GM12878 (cell line): ENCODE data around the gene NDOR1. TPM values are rescaled to one million over a fixed set of nuclear protein-coding genes. Genes with fewer than 3 reads are reported as not detected.

Experiments used
- ATAC-seq: fragments of 200-7000 bp; cut with Tn5 transposase; 3 replicates; pipeline ENCODE4 v1.9.1; 2020; ENCODE audit warnings: mild to moderate bottlenecking, moderate library complexity
- BruUV-seq: library from RNA; stranded (reverse); fragments of 400-500 nt; replicated peaks from 2 replicates; lab custom pipeline; 2021; lab: Mats Ljungman, UMichigan
- CTCF ChIA-PET: fragments of 300-600 bp; sonication (Branson Sonifier 250); formaldehyde crosslinking; extraction: SDS; loops from one replicate; lab custom pipeline; 2021; ENCODE audit warnings: inconsistent platforms; lab: Yijun Ruan, JAX
- POLR2A ChIA-PET: fragments of 350-600 bp; formaldehyde crosslinking; extraction: SDS; loops from one replicate; lab custom pipeline; 2021; ENCODE audit warnings: inconsistent platforms; lab: Charles Lee
- RAD21 ChIA-PET: fragments of 300-600 bp; sonication (Branson Sonifier 250); formaldehyde crosslinking; loops from one replicate; lab custom pipeline; 2023; ENCODE audit warnings: antibody characterized with exemption; ENCODE audit not compliant: unreplicated experiment; lab: Charles Lee
- SMC1A ChIA-PET: fragments of 300-600 bp; sonication (Branson Sonifier 250); formaldehyde crosslinking; loops from one replicate; lab custom pipeline; 2023; ENCODE audit not compliant: unreplicated experiment, uncharacterized antibody; lab: Charles Lee
- DNase-seq: peaks from one replicate; pipeline ENCODE4 v3.0.0-alpha.2; 2011; ENCODE audit warnings: low read depth, low spot score
- FAIRE-seq: peaks from 3 replicates; lab custom pipeline; 2011; peaks lifted over from hg19 to GRCh38; lab: Jason Lieb, UNC
- H2AFZ ChIP-seq: 2 replicates; pipeline ENCODE4 v1.6.0; 2011; ENCODE audit warnings: low read depth, low read length, control low read depth; ENCODE audit not compliant: control insufficient read depth
- H3K27ac ChIP-seq: 2 replicates; pipeline ENCODE4 v1.5.1; 2011; ENCODE audit warnings: control low read depth; ENCODE audit not compliant: control insufficient read depth, insufficient read depth
- H3K27me3 ChIP-seq, 2 experiments: replicated peaks in 1 of 2; 2 replicates each; pipeline versions ENCODE4 v1.6.0 to v1.6.1; 2011; ENCODE audit warnings: low read length in 1 of 2; ENCODE audit not compliant: control insufficient read depth in 2 of 2, insufficient read depth in 2 of 2
- H3K36me3 ChIP-seq, 2 experiments: 2 replicates each; pipeline ENCODE4 v1.5.1; 2011; ENCODE audit warnings: low read length in 1 of 2; ENCODE audit not compliant: control insufficient read depth in 2 of 2, insufficient read depth in 2 of 2
- H3K4me1 ChIP-seq: 2 replicates; pipeline ENCODE4 v1.6.1; 2011; ENCODE audit warnings: mild to moderate bottlenecking, low read length, moderate library complexity, mixed read lengths; ENCODE audit not compliant: control insufficient read depth, insufficient read depth
- H3K4me2 ChIP-seq: 2 replicates; pipeline ENCODE4 v1.6.0; 2011; ENCODE audit warnings: control low read depth; ENCODE audit not compliant: control insufficient read depth, insufficient read depth
- H3K4me3 ChIP-seq: fragments of 200-600 bp; sonication (generic); 2 replicates; pipeline ENCODE4 v1.5.1; 2016
- H3K79me2 ChIP-seq: 2 replicates; pipeline ENCODE4 v1.6.0; 2011; ENCODE audit warnings: low read length; ENCODE audit not compliant: control insufficient read depth, insufficient read depth
- H3K9ac ChIP-seq: 2 replicates; pipeline ENCODE4 v1.8.0; 2011; ENCODE audit warnings: low read length, control low read depth, mixed read lengths; ENCODE audit not compliant: control insufficient read depth, insufficient read depth
- H3K9me3 ChIP-seq: replicated peaks from 3 replicates; pipeline ENCODE4 v1.5.1; 2011; ENCODE audit warnings: mild to moderate bottlenecking, low read length; ENCODE audit not compliant: control insufficient read depth, insufficient read depth
- H4K20me1 ChIP-seq: 2 replicates; pipeline ENCODE4 v1.6.0; 2011; ENCODE audit not compliant: control insufficient read depth, insufficient read depth
- ATF3 ChIP-seq: IDR thresholded peaks from 2 replicates; pipeline ENCODE4 v1.6.1; 2011; ENCODE audit warnings: low read depth, mild to moderate bottlenecking, low read length, moderate library complexity, borderline replicate concordance; ENCODE audit errors: extremely low read depth
- CREB1 ChIP-seq: IDR thresholded peaks from 2 replicates; pipeline ENCODE4 v1.6.1; 2012; ENCODE audit warnings: low read depth, mild to moderate bottlenecking, inconsistent platforms
- CTCF ChIP-seq, 3 experiments: IDR thresholded peaks in 2 of 3; conservative IDR thresholded peaks in 1 of 3; 2 replicates each; pipeline ENCODE4 v1.5.1; 2011; ENCODE audit warnings: low read depth in 3 of 3, low read length in 3 of 3, mild to moderate bottlenecking in 3 of 3, control low read depth in 2 of 3, moderate library complexity in 2 of 3, inconsistent platforms in 1 of 3, mixed read lengths in 1 of 3; ENCODE audit not compliant: control insufficient read depth in 2 of 3, insufficient read depth in 1 of 3; ENCODE audit errors: extremely low read depth in 1 of 3
- EZH2 ChIP-seq: IDR thresholded peaks from 2 replicates; pipeline ENCODE4 v1.6.1; 2012; ENCODE audit warnings: low read depth, mild to moderate bottlenecking, control low read depth, inconsistent platforms, low read length, borderline replicate concordance; ENCODE audit not compliant: control insufficient read depth
- KAT2A ChIP-seq: conservative IDR thresholded peaks from 2 replicates; pipeline ENCODE4 v1.6.1; 2011; ENCODE audit warnings: low read depth, low read length; ENCODE audit not compliant: control insufficient read depth
- NBN ChIP-seq: fragments of 450-650 bp; IDR thresholded peaks from 2 replicates; pipeline ENCODE4 v1.6.1; 2016
- NFYB ChIP-seq: IDR thresholded peaks from 2 replicates; pipeline ENCODE4 v1.6.1; 2011; ENCODE audit warnings: low read depth, mild to moderate bottlenecking, low read length, improper control_type of control experiment, moderate library complexity; ENCODE audit not compliant: insufficient read depth
- SP1 ChIP-seq: IDR thresholded peaks from one replicate; pipeline ENCODE4 v1.6.1; 2011; ENCODE audit warnings: low read depth, low read length
- WGBS: methylation state at CpG from one replicate; pipeline ENCODE4 v1.1.6; 2016; ENCODE audit warnings: low lambda C conversion rate; ENCODE audit not compliant: insufficient replicate concordance, insufficient coverage; ENCODE audit errors: missing lambda C conversion rate; 5-methylcytosine and 5-hydroxymethylcytosine counted together
- in situ Hi-C: fragments of 300-500 bp; cut with MboI; formaldehyde crosslinking; loops from 9 replicates; pipeline ENCODE4 v1.14.3; 2018; ENCODE audit warnings: mixed read lengths
- intact Hi-C: fragments of 100-400 bp; cut with micrococcal nuclease; formaldehyde crosslinking; loops from one replicate; pipeline ENCODE4 v1.14.2; 2022; ENCODE audit not compliant: unreplicated experiment
- polyA plus RNA-seq, 11 experiments: library from polyadenylated mRNA; depleted of rRNA in 4 of 11; unstranded in 6 of 11; stranded (reverse) in 5 of 11; fragments of >200 nt; fragmentation: Nextera tagmentation in 4 of 11; fragmentation: Illumina TruSeq in 1 of 11; extraction: Ambion mirVana in 4 of 11; extraction: Trizol in 1 of 11; gene quantifications; 1 replicate in 1 of 11; 2 replicates in 10 of 11; pipeline versions ENCODE4 v1.2.1 to v1.2.3, GENCODE V29; 2011 to 2016; ENCODE audit warnings: inconsistent platforms in 2 of 11, missing spikeins in 2 of 11, low read depth in 1 of 11
- total RNA-seq, 4 experiments: library from RNA; depleted of rRNA in 3 of 4; stranded (reverse); fragments of >200 nt in 3 of 4; fragmentation: Illumina TruSeq in 1 of 4; extraction: Trizol in 1 of 4; gene quantifications; 2 replicates each; pipeline versions ENCODE4 v1.2.1 to v1.2.3, GENCODE V29; 2013 to 2021
- TF ChIP-seq, protein P1 (sequence below): fragments of 150-350 bp; IDR thresholded peaks from 2 replicates; pipeline ENCODE4 v1.6.1; 2016; ENCODE audit warnings: low read depth, low read length
- TF ChIP-seq, protein P2 (sequence below): fragments of 150-350 bp; IDR thresholded peaks from 2 replicates; pipeline ENCODE4 v1.6.1; 2014; ENCODE audit warnings: mild to moderate bottlenecking, low read depth, low read length
- TF ChIP-seq, protein P3 (sequence below): fragments of 450-650 bp; formaldehyde crosslinking; IDR thresholded peaks from 2 replicates; pipeline ENCODE4 v1.4.0; 2020; ENCODE audit warnings: mild to moderate bottlenecking, moderate library complexity

The NDOR1 gene
- total and polyA plus RNA-seq, 10 of the 15 experiments (the other 5 are each of a cell fraction or from before 2014, with no cell fraction given): 0.04 to 32.9 (median 11.1) TPM

GRCh38 chr9:137191691-137192447 lies 13.6 kb upstream of the NDOR1 start:
- H3K4me1 ChIP-seq: peaks cover 16% of the 10 kb centered on the region
- H3K36me3 ChIP-seq: peaks cover 0 to 7% of the 10 kb centered on the region in 2 experiments; a peak in 3 of 4 replicates
- ChIA-PET SMC1A (no interaction called here), POLR2A (interaction anchor here (0.6 to 2.8 kb wide), 4 partner anchors 32 to 70 kb away, joined by 3 to 10 read pairs (median 4); partner anchors contain the start of gene CYSRT1), RAD21 (no interaction called here), CTCF (no interaction called here)
- no peak for ATAC-seq
- H4K20me1 ChIP-seq: peaks cover 7% of the 10 kb centered on the region; the same call in 1 of the 2 replicates
- no peak overlapping the region for H2AFZ ChIP-seq
- intact Hi-C loops (no loop called here), in situ Hi-C loops (no loop called here)
- H3K27me3 ChIP-seq: no peaks in the 10 kb centered on the region
- H3K9ac ChIP-seq: no peak overlapping the region
- no peak for FAIRE-seq
- 82% methylated on average over 22 of the region's 22 CpGs for WGBS
- no peak overlapping the region for H3K4me2 ChIP-seq
- H3K79me2 ChIP-seq: peaks cover 29% of the 10 kb centered on the region
- no peak overlapping the region for H3K4me3 ChIP-seq
- H3K27ac ChIP-seq: no peak overlapping the region
- BruUV-seq: no TSS peak
- DNase-seq: no peak
- no peaks in the 10 kb centered on the region for H3K9me3 ChIP-seq
- TF ChIP-seq, protein P1, sequence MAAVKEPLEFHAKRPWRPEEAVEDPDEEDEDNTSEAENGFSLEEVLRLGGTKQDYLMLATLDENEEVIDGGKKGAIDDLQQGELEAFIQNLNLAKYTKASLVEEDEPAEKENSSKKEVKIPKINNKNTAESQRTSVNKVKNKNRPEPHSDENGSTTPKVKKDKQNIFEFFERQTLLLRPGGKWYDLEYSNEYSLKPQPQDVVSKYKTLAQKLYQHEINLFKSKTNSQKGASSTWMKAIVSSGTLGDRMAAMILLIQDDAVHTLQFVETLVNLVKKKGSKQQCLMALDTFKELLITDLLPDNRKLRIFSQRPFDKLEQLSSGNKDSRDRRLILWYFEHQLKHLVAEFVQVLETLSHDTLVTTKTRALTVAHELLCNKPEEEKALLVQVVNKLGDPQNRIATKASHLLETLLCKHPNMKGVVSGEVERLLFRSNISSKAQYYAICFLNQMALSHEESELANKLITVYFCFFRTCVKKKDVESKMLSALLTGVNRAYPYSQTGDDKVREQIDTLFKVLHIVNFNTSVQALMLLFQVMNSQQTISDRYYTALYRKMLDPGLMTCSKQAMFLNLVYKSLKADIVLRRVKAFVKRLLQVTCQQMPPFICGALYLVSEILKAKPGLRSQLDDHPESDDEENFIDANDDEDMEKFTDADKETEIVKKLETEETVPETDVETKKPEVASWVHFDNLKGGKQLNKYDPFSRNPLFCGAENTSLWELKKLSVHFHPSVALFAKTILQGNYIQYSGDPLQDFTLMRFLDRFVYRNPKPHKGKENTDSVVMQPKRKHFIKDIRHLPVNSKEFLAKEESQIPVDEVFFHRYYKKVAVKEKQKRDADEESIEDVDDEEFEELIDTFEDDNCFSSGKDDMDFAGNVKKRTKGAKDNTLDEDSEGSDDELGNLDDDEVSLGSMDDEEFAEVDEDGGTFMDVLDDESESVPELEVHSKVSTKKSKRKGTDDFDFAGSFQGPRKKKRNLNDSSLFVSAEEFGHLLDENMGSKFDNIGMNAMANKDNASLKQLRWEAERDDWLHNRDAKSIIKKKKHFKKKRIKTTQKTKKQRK: no peak
- TF ChIP-seq NBN (no peak), CREB1 (no peak), EZH2 (no peak), ATF3 (no peak), KAT2A (no peak), SP1 (no peak), NFYB (no peak), CTCF (IDR thresholded peaks at IDR 0.05 in 2 of 3, conservative IDR thresholded peaks at IDR 0.05 in 1 of 3; ENCODE audit: control insufficient read depth in 2 of 3, extremely low read depth in 1 of 3, insufficient read depth in 1 of 3, low read depth in 3 of 3, low read length in 3 of 3) (no peak)
- TF ChIP-seq, protein P2, sequence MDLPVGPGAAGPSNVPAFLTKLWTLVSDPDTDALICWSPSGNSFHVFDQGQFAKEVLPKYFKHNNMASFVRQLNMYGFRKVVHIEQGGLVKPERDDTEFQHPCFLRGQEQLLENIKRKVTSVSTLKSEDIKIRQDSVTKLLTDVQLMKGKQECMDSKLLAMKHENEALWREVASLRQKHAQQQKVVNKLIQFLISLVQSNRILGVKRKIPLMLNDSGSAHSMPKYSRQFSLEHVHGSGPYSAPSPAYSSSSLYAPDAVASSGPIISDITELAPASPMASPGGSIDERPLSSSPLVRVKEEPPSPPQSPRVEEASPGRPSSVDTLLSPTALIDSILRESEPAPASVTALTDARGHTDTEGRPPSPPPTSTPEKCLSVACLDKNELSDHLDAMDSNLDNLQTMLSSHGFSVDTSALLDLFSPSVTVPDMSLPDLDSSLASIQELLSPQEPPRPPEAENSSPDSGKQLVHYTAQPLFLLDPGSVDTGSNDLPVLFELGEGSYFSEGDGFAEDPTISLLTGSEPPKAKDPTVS: no peak
- TF ChIP-seq, protein P3, sequence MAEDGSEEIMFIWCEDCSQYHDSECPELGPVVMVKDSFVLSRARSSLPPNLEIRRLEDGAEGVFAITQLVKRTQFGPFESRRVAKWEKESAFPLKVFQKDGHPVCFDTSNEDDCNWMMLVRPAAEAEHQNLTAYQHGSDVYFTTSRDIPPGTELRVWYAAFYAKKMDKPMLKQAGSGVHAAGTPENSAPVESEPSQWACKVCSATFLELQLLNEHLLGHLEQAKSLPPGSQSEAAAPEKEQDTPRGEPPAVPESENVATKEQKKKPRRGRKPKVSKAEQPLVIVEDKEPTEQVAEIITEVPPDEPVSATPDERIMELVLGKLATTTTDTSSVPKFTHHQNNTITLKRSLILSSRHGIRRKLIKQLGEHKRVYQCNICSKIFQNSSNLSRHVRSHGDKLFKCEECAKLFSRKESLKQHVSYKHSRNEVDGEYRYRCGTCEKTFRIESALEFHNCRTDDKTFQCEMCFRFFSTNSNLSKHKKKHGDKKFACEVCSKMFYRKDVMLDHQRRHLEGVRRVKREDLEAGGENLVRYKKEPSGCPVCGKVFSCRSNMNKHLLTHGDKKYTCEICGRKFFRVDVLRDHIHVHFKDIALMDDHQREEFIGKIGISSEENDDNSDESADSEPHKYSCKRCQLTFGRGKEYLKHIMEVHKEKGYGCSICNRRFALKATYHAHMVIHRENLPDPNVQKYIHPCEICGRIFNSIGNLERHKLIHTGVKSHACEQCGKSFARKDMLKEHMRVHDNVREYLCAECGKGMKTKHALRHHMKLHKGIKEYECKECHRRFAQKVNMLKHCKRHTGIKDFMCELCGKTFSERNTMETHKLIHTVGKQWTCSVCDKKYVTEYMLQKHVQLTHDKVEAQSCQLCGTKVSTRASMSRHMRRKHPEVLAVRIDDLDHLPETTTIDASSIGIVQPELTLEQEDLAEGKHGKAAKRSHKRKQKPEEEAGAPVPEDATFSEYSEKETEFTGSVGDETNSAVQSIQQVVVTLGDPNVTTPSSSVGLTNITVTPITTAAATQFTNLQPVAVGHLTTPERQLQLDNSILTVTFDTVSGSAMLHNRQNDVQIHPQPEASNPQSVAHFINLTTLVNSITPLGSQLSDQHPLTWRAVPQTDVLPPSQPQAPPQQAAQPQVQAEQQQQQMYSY (CRISPR knock-in tag): no peak
